GM12878 (cell line): Measurements from ENCODE around the gene DBNDD2. TPM values are rescaled to one million over a fixed set of nuclear protein-coding genes. Genes with fewer than 3 reads are reported as not detected.

Experiments used
- CBX5 ChIP-seq: sonication (generic); IDR thresholded peaks from 2 replicates; pipeline ENCODE4 v1.6.1; 2016; ENCODE audit warnings: low read depth, moderate library complexity, mild to moderate bottlenecking, inconsistent platforms
- CHD1 ChIP-seq: IDR thresholded peaks from 2 replicates; pipeline ENCODE4 v1.6.1; 2012; ENCODE audit warnings: low read depth, low read length, improper control_type of control experiment
- CHD4 ChIP-seq: fragments of 200-600 bp; sonication (generic); IDR thresholded peaks from 2 replicates; pipeline ENCODE4 v1.6.1; 2016; ENCODE audit warnings: mild to moderate bottlenecking
- CTCF ChIP-seq, 3 experiments: IDR thresholded peaks in 2 of 3; conservative IDR thresholded peaks in 1 of 3; 2 replicates each; pipeline ENCODE4 v1.5.1; 2011; ENCODE audit warnings: low read depth in 3 of 3, low read length in 3 of 3, mild to moderate bottlenecking in 3 of 3, control low read depth in 2 of 3, moderate library complexity in 2 of 3, inconsistent platforms in 1 of 3, mixed read lengths in 1 of 3; ENCODE audit not compliant: control insufficient read depth in 2 of 3, insufficient read depth in 1 of 3; ENCODE audit errors: extremely low read depth in 1 of 3
- IRF3 ChIP-seq: fragments of 450-650 bp; IDR thresholded peaks from 2 replicates; pipeline ENCODE4 v1.6.1; 2014; ENCODE audit warnings: mild to moderate bottlenecking
- POLR2AphosphoS5 ChIP-seq: IDR thresholded peaks from 2 replicates; pipeline ENCODE4 v1.6.1; 2011; ENCODE audit warnings: mild to moderate bottlenecking, low read length, inconsistent platforms
- RBBP5 ChIP-seq: fragments of 200-600 bp; sonication (generic); conservative IDR thresholded peaks from 2 replicates; pipeline ENCODE4 v1.6.1; 2016
- RELB ChIP-seq: fragments of 450-650 bp; IDR thresholded peaks from 2 replicates; pipeline ENCODE4 v1.6.1; 2017; ENCODE audit warnings: low read depth, mild to moderate bottlenecking, moderate library complexity
- SIX5 ChIP-seq: IDR thresholded peaks from 2 replicates; pipeline ENCODE4 v1.6.1; 2011; ENCODE audit warnings: mild to moderate bottlenecking, low read depth, low read length, moderate library complexity; ENCODE audit not compliant: severe bottlenecking
- SP1 ChIP-seq: IDR thresholded peaks from one replicate; pipeline ENCODE4 v1.6.1; 2011; ENCODE audit warnings: low read depth, low read length
- SUPT20H ChIP-seq: IDR thresholded peaks from 2 replicates; pipeline ENCODE4 v1.6.1; 2011; ENCODE audit warnings: low read depth, mild to moderate bottlenecking, low read length, moderate library complexity, borderline replicate concordance; ENCODE audit not compliant: control insufficient read depth
- TBL1XR1 ChIP-seq: IDR thresholded peaks from 2 replicates; pipeline ENCODE4 v1.6.1; 2012; ENCODE audit warnings: low read depth, low read length, improper control_type of control experiment
- ZBED1 ChIP-seq: IDR thresholded peaks from 2 replicates; pipeline ENCODE4 v1.6.1; 2016; ENCODE audit warnings: borderline replicate concordance
- polyA plus RNA-seq, 11 experiments: library from polyadenylated mRNA; depleted of rRNA in 4 of 11; unstranded in 6 of 11; stranded (reverse) in 5 of 11; fragments of >200 nt; fragmentation: Nextera tagmentation in 4 of 11; fragmentation: Illumina TruSeq in 1 of 11; extraction: Ambion mirVana in 4 of 11; extraction: Trizol in 1 of 11; gene quantifications; 1 replicate in 1 of 11; 2 replicates in 10 of 11; pipeline versions ENCODE4 v1.2.1 to v1.2.3, GENCODE V29; 2011 to 2016; ENCODE audit warnings: inconsistent platforms in 2 of 11, missing spikeins in 2 of 11, low read depth in 1 of 11
- total RNA-seq, 4 experiments: library from RNA; depleted of rRNA in 3 of 4; stranded (reverse); fragments of >200 nt in 3 of 4; fragmentation: Illumina TruSeq in 1 of 4; extraction: Trizol in 1 of 4; gene quantifications; 2 replicates each; pipeline versions ENCODE4 v1.2.1 to v1.2.3, GENCODE V29; 2013 to 2021
- TF ChIP-seq, protein P1 (sequence below): IDR thresholded peaks from 2 replicates; pipeline ENCODE4 v1.6.1; 2012; ENCODE audit warnings: low read depth, low read length, improper control_type of control experiment
- TF ChIP-seq, protein P2 (sequence below): IDR thresholded peaks from 2 replicates; pipeline ENCODE4 v1.6.1; 2012; ENCODE audit warnings: low read depth, low read length, improper control_type of control experiment
- TF ChIP-seq, protein P3 (sequence below): fragments of 450-650 bp; formaldehyde crosslinking; IDR thresholded peaks from 2 replicates; pipeline ENCODE4 v1.5.0; 2022; ENCODE audit warnings: mild to moderate bottlenecking, missing genetic modification characterization
- TF ChIP-seq, protein P4 (sequence below): IDR thresholded peaks from 2 replicates; pipeline ENCODE4 v1.6.1; 2011; ENCODE audit warnings: low read depth, low read length, improper control_type of control experiment, borderline replicate concordance

Gene DBNDD2
- total and polyA plus RNA-seq, 10 of the 15 experiments (the other 5 are each of a cell fraction or from before 2014, with no cell fraction given), result 0.17 to 5.7 (median 0.49) TPM; not detected in 1

- TF ChIP-seq IRF3 (no peak), CHD1 (no peak), ZBED1 (no peak), SUPT20H (no peak), POLR2AphosphoS5 (peak; percentile 95), CBX5 (no peak), RELB (peak; percentile 98), SP1 (peak; percentile 37), TBL1XR1 (no peak), CHD4 (no peak), CTCF (IDR thresholded peaks at IDR 0.05 in 2 of 3, conservative IDR thresholded peaks at IDR 0.05 in 1 of 3; ENCODE audit: control insufficient read depth in 2 of 3, extremely low read depth in 1 of 3, insufficient read depth in 1 of 3, low read depth in 3 of 3, low read length in 3 of 3) (no peak), RBBP5 (no peak), SIX5 (no peak)
- TF ChIP-seq, protein P1, sequence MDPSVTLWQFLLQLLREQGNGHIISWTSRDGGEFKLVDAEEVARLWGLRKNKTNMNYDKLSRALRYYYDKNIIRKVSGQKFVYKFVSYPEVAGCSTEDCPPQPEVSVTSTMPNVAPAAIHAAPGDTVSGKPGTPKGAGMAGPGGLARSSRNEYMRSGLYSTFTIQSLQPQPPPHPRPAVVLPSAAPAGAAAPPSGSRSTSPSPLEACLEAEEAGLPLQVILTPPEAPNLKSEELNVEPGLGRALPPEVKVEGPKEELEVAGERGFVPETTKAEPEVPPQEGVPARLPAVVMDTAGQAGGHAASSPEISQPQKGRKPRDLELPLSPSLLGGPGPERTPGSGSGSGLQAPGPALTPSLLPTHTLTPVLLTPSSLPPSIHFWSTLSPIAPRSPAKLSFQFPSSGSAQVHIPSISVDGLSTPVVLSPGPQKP, result peak; percentile 80
- TF ChIP-seq, protein P2, sequence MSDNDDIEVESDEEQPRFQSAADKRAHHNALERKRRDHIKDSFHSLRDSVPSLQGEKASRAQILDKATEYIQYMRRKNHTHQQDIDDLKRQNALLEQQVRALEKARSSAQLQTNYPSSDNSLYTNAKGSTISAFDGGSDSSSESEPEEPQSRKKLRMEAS, result peak; percentile 74
- TF ChIP-seq, protein P3, sequence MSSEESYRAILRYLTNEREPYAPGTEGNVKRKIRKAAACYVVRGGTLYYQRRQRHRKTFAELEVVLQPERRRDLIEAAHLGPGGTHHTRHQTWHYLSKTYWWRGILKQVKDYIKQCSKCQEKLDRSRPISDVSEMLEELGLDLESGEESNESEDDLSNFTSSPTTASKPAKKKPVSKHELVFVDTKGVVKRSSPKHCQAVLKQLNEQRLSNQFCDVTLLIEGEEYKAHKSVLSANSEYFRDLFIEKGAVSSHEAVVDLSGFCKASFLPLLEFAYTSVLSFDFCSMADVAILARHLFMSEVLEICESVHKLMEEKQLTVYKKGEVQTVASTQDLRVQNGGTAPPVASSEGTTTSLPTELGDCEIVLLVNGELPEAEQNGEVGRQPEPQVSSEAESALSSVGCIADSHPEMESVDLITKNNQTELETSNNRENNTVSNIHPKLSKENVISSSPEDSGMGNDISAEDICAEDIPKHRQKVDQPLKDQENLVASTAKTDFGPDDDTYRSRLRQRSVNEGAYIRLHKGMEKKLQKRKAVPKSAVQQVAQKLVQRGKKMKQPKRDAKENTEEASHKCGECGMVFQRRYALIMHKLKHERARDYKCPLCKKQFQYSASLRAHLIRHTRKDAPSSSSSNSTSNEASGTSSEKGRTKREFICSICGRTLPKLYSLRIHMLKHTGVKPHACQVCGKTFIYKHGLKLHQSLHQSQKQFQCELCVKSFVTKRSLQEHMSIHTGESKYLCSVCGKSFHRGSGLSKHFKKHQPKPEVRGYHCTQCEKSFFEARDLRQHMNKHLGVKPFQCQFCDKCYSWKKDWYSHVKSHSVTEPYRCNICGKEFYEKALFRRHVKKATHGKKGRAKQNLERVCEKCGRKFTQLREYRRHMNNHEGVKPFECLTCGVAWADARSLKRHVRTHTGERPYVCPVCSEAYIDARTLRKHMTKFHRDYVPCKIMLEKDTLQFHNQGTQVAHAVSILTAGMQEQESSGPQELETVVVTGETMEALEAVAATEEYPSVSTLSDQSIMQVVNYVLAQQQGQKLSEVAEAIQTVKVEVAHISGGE (CRISPR knock-in tag), result no peak
- TF ChIP-seq, protein P4, sequence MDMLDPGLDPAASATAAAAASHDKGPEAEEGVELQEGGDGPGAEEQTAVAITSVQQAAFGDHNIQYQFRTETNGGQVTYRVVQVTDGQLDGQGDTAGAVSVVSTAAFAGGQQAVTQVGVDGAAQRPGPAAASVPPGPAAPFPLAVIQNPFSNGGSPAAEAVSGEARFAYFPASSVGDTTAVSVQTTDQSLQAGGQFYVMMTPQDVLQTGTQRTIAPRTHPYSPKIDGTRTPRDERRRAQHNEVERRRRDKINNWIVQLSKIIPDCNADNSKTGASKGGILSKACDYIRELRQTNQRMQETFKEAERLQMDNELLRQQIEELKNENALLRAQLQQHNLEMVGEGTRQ, result no peak
These were observed 7.9 kb downstream of the DBNDD2 start, which contains the start of gene PIGT (continued) for GRCh38 chr20:45415822-45416637.
